GM12801 (cell line): ENCODE results near the gene FOXL2.

ENCODE experiments used
- CTCF ChIP-seq: IDR thresholded peaks from one replicate; pipeline ENCODE4 v1.5.1; 2011; ENCODE audit warnings: control low read depth; ENCODE audit not compliant: insufficient read length; ENCODE audit errors: extremely low read depth

Gene FOXL2

DNA sequence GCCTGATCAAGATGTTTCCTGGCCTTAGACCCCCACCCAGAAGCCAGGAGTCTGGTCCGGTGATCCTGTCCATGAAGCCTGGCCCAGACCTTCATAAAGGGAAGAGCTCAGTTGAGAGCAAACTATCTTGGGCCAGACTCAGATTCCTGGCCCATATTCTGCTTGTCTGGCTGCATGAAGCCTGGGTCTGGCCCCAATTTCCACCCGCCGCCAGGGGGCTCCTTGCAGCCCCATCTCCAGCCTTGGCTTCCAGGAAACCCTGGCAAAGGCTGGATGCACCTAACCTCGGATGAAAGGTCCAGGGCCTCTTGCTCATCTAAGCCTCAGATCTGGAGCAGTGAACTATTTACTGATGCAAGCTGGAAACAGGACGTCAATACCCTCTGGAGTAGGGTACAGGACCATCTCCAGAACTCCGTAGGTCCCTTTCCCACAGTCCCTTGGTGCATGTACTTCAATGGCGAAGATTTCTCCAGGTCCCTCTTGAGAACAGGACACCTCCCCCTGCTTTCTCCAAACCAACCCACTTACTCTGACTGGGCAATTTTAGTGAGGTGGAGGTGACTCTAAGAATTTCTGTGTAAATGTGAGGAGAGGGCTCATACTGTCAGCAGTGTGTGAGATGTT lies 5.6 kb downstream of the FOXL2 start:
- no peak for TF ChIP-seq CTCF

GRCh38 chr3:138940446-138940845 lies 6.5 kb downstream of the FOXL2 start:
- no peak for TF ChIP-seq CTCF

DNA sequence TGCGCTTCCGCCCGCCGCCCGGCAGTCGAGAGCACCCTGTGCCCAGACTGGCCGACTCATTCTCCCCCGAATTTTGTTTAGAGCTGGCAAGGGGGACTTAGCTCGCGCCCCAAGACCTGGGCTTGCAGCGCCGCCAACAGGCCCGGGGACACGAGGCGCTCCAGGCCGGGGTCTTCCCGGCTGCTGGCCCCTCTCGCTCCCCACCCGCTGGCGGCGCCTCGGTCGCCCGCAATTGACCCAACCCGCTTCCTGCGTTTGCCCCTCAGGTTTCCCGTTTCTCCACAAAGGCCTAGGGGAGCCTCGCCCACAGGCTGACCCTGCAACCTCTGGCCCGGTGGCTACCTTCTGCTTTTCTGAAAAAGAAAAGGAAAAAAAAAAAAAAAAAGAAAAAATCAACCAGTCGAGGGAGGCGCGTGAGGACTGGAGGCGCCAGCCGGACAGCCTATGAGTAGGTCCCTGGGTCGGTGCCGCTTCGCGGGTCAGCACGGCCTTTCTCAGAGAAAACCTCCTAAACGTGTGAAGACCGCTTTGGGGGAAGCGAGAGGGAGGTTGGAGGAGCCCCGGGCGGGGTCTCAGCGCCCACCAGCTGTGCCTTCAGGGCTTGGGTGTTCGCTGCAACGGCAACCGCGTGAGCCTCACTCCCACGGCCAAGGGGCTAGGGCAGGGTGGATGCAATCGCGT lies 7.2 kb downstream of the FOXL2 start:
- TF ChIP-seq CTCF, result no peak

DNA sequence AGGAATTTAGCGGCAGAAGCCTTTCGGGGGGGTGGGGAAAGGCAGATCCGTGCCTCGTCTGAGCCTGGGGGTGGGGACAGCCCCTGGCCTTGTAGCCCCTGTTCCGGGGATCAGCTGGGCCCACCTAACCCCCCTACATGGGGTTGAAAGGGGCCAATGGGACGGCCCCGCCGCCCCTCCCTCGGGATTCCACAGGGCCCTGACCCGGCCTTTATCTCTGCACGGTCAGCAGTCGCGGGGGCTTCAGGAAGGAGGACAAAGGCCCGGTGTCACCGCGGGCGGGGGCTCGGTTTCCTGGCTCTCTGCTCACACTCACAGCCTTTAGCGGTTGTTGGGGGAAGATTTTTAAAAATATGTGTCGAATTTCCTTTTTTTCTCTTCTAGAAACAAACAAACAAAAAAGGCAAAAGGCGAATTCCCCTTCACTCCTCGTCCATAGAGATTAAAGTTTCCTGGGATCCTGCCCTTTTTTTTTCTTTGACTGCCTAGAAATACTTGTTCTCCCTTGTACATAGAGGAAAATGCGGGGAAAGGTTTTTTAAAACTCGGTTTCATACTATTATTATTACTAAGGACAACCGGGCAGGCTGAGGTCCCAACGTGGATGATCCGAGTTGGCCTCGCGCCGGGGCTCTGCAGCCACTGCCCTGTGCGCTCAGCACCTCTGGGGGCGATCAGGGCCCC lies 7.9 kb downstream of the FOXL2 start:
- TF ChIP-seq CTCF, result no peak

DNA sequence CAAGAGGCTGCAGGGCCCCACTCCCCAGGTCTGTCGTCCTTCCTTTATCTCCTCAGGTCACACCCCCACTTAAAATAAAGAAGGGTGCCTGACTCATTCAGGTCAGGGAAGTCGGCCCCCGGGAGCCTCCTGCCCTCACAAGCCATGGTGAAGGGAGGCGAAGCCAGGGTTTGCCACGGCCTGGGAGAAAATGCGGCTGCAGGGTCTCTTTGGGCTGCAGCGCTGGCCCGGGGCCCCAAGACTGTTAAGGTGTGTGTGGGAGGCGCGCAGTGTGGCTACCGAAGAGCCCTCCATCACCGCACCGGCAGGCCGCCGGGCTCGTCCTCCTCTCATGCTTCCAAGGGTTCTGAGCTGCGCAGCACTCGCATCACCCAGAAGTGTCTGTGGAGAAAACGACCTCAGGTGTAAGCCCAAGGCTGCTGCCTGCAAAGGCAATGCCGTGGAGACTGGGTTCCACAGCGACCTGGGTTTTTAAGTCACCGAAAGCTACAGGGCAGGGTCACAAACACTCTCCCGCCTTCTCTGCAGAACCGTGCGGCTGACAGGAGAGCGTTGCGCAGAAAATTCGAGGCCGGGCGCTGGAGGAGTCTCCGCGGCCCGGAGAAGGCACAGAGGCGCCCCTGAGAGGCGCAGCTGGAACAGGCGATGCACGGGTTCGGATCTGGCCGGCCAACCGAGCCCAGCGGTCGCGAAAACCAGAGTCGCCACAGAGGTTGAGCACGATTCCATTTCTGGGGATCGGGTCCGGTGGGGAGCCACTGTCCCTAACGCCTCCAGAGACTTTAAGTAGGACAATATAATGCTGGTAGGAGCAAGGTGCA lies 8.7 kb downstream of the FOXL2 start:
- no peak for TF ChIP-seq CTCF

DNA sequence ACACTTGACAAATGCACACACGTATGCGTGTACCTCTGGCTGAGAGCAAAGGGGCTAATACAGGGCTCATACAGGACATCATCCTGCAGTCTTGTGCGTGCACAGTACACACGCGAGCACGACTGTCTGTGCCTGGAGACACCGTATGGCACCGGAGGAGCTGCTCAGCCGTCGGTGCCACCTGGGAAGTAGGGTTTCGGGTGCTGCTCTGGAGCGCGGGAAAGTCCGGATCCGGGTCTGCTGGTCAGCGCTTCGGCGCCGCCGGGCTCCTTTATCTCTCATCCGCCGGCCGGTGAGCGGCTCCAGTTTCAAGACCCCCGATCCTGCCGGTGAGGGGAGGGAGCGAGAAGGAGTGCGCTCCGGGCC lies 9.3 kb downstream of the FOXL2 start:
- TF ChIP-seq CTCF, result no peak
